HG03108 (cell line): ENCODE data around the gene PDLIM4.

Experiments
- ATAC-seq: cut with Tn5 transposase; IDR thresholded peaks from one replicate; pipeline ENCODE4 v1.9.1; 2021; ENCODE audit warnings: moderate library complexity; ENCODE audit not compliant: unreplicated experiment

PDLIM4 gene

GRCh38 chr5:132301344-132302271, 44.1 kb downstream of the PDLIM4 start:
- ATAC-seq: no peak

GRCh38 chr5:132302413-132302812, 44.9 kb downstream of the PDLIM4 start:
- no peak for ATAC-seq

GRCh38 chr5:132303589-132303988, 46.1 kb downstream of the PDLIM4 start:
- no peak for ATAC-seq

- no peak for ATAC-seq
Measured at GRCh38 chr5:132305420-132305819, 47.9 kb downstream of the PDLIM4 start.

GRCh38 chr5:132308701-132309100, 51.2 kb downstream of the PDLIM4 start:
- no peak for ATAC-seq

GRCh38 chr5:132309679-132310078, 52.2 kb downstream of the PDLIM4 start:
- no peak for ATAC-seq

- no peak for ATAC-seq
Measured at GRCh38 chr5:132310141-132310834, 52.8 kb downstream of the PDLIM4 start.

GRCh38 chr5:132313366-132313765, 55.9 kb downstream of the PDLIM4 start:
- ATAC-seq: no peak

GRCh38 chr5:132313961-132314432, 56.5 kb downstream of the PDLIM4 start:
- no peak for ATAC-seq

- no peak for ATAC-seq
Measured at GRCh38 chr5:132315529-132316067, 58.1 kb downstream of the PDLIM4 start.

- ATAC-seq: no peak
Measured at GRCh38 chr5:132319975-132320374, 62.5 kb downstream of the PDLIM4 start.

- no peak for ATAC-seq
Measured at GRCh38 chr5:132321109-132321721, 63.7 kb downstream of the PDLIM4 start.

- no peak for ATAC-seq
Measured at GRCh38 chr5:132322266-132322665, 64.8 kb downstream of the PDLIM4 start.
